ENCODE measurements around the gene HERPUD1. TPM values are rescaled to one million over a fixed set of nuclear protein-coding genes. Genes with fewer than 3 reads are reported as not detected.

HERPUD1 gene
- total and polyA plus RNA-seq, 2 of the 13 experiments (the other 11 are each of a cell fraction or from before 2014, with no cell fraction given), result 96.2 to 323 TPM

DNA sequence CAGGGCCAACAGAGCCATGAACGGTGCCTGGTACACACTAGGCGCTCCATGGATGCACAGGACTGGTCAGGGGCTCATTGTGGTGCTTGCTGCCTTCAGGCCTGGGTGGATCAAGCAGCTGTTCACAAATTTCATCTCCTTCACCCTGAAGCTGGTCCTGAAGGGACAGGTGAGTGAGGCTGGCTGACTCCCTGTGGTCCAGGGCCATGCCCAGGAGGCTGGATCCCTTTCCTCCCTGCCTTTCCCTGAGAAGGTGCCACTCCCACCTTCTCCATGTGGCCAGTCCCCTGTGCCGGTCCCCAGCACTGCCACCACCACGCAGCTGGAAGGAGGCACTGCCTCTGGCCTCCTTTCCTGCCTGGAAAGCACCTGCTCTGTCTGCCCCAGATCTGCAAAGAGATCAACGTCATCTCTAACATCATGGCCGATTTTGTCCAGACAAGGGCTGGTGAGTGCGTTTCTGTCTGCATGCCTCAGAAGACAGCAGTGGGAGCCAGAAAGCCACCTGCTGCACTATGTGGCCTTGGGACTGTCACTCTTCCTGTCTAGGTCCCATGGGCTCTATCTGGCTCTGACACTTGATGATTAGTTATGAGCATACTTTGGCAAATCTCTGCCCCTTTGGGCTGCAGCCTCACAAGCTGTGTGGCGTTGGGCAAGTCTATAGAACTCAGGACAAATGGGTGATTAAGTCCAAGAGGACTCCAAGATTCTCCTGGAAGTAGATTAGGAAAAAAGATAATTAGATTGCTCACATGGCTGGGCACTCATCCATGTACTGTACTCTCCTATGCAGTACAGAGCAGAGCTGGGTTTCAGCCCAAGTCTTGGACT is 39.2 kb downstream of the HERPUD1 start:
- no peak overlapping the region; the same call in 1 of the 2 replicates for H3K4me2 ChIP-seq (ENCODE audit: low read depth, low read length)
- ChIA-PET CTCF (ENCODE audit: low intra/inter-chr PET ratio, low total read pairs) (no interaction called here), POLR2A (interaction anchor here (1.0 to 1.5 kb wide), 2 partner anchors 11 to 40 kb away, joined by 3 read pairs; no protein-coding TSS in a partner anchor)
- TF ChIP-seq, protein P1, sequence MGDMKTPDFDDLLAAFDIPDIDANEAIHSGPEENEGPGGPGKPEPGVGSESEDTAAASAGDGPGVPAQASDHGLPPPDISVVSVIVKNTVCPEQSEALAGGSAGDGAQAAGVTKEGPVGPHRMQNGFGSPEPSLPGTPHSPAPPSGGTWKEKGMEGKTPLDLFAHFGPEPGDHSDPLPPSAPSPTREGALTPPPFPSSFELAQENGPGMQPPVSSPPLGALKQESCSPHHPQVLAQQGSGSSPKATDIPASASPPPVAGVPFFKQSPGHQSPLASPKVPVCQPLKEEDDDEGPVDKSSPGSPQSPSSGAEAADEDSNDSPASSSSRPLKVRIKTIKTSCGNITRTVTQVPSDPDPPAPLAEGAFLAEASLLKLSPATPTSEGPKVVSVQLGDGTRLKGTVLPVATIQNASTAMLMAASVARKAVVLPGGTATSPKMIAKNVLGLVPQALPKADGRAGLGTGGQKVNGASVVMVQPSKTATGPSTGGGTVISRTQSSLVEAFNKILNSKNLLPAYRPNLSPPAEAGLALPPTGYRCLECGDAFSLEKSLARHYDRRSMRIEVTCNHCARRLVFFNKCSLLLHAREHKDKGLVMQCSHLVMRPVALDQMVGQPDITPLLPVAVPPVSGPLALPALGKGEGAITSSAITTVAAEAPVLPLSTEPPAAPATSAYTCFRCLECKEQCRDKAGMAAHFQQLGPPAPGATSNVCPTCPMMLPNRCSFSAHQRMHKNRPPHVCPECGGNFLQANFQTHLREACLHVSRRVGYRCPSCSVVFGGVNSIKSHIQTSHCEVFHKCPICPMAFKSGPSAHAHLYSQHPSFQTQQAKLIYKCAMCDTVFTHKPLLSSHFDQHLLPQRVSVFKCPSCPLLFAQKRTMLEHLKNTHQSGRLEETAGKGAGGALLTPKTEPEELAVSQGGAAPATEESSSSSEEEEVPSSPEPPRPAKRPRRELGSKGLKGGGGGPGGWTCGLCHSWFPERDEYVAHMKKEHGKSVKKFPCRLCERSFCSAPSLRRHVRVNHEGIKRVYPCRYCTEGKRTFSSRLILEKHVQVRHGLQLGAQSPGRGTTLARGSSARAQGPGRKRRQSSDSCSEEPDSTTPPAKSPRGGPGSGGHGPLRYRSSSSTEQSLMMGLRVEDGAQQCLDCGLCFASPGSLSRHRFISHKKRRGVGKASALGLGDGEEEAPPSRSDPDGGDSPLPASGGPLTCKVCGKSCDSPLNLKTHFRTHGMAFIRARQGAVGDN (CRISPR knock-in tag; IDR thresholded peaks at IDR 0.05), result peak; percentile 33; the same call in 1 of the 2 replicates
- TF ChIP-seq ZNF446 (CRISPR knock-in tag; IDR thresholded peaks at IDR 0.05) (0 out of 2 replicates have a peak, but pooled peaks have one; percentile 21), ZNF329 (CRISPR knock-in tag; IDR thresholded peaks at IDR 0.05; ENCODE audit: low read depth) (peak; percentile 97), ZNF724P (CRISPR knock-in tag; IDR thresholded peaks at IDR 0.05; ENCODE audit: borderline replicate concordance) (0 out of 2 replicates have a peak, but pooled peaks have one; percentile 39), NRL (CRISPR knock-in tag; IDR thresholded peaks at IDR 0.05; ENCODE audit: borderline replicate concordance) (peak; percentile 31; the same call in 1 of the 2 replicates), KLF16 (CRISPR knock-in tag; IDR thresholded peaks at IDR 0.05) (no peak), MAZ (IDR thresholded peaks at IDR 0.05; ENCODE audit: borderline replicate concordance, low read depth, low read length) (no peak), MAZ (CRISPR knock-in tag; IDR thresholded peaks at IDR 0.05; ENCODE audit: low read depth) (0 out of 2 replicates have a peak, but pooled peaks have one; percentile 25), ZKSCAN1 (IDR thresholded peaks at IDR 0.05; ENCODE audit: low read length) (no peak), ZNF501 (CRISPR knock-in tag; IDR thresholded peaks at IDR 0.05) (0 out of 2 replicates have a peak, but pooled peaks have one; percentile 30), NFE2L1 (CRISPR knock-in tag; IDR thresholded peaks at IDR 0.05; ENCODE audit: borderline replicate concordance) (0 out of 2 replicates have a peak, but pooled peaks have one; percentile 33), ZNF709 (CRISPR knock-in tag; IDR thresholded peaks at IDR 0.05) (no peak)
- TF ChIP-seq, protein P2, sequence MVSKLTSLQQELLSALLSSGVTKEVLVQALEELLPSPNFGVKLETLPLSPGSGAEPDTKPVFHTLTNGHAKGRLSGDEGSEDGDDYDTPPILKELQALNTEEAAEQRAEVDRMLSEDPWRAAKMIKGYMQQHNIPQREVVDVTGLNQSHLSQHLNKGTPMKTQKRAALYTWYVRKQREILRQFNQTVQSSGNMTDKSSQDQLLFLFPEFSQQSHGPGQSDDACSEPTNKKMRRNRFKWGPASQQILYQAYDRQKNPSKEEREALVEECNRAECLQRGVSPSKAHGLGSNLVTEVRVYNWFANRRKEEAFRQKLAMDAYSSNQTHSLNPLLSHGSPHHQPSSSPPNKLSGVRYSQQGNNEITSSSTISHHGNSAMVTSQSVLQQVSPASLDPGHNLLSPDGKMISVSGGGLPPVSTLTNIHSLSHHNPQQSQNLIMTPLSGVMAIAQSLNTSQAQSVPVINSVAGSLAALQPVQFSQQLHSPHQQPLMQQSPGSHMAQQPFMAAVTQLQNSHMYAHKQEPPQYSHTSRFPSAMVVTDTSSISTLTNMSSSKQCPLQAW (CRISPR knock-in tag; IDR thresholded peaks at IDR 0.05), result 0 out of 2 replicates have a peak, but pooled peaks have one; percentile 18
- TF ChIP-seq, protein P3, sequence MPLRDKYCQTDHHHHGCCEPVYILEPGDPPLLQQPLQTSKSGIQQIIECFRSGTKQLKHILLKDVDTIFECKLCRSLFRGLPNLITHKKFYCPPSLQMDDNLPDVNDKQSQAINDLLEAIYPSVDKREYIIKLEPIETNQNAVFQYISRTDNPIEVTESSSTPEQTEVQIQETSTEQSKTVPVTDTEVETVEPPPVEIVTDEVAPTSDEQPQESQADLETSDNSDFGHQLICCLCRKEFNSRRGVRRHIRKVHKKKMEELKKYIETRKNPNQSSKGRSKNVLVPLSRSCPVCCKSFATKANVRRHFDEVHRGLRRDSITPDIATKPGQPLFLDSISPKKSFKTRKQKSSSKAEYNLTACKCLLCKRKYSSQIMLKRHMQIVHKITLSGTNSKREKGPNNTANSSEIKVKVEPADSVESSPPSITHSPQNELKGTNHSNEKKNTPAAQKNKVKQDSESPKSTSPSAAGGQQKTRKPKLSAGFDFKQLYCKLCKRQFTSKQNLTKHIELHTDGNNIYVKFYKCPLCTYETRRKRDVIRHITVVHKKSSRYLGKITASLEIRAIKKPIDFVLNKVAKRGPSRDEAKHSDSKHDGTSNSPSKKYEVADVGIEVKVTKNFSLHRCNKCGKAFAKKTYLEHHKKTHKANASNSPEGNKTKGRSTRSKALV (CRISPR knock-in tag; IDR thresholded peaks at IDR 0.05), result no peak
- WGBS (ENCODE audit: low lambda C conversion rate), result 41% methylated on average over 8 of the region's 8 CpGs
- ATAC-seq, result no peak
- no peaks in the 10 kb centered on the region for H4K20me1 ChIP-seq (ENCODE audit: insufficient read depth, low read length)
- H3K9ac ChIP-seq (ENCODE audit: insufficient read depth, low read depth, low read length), result no peak overlapping the region
- H3K27ac ChIP-seq (ENCODE audit: extremely low read length, insufficient read depth, low read length), result no peak overlapping the region
- H2AFZ ChIP-seq (ENCODE audit: low read length), result no peak overlapping the region
- no peaks in the 10 kb centered on the region for H3K36me3 ChIP-seq (replicated peaks in 1 of 2; ENCODE audit: control insufficient read depth in 1 of 2, insufficient read depth in 2 of 2, low read length in 2 of 2)
- FAIRE-seq, result no peak
- H3K9me3 ChIP-seq (ENCODE audit: low read length), result no peaks in the 10 kb centered on the region
- peaks cover 0 to 15% of the 10 kb centered on the region in 2 experiments; a peak in 1 of 5 replicates for H3K27me3 ChIP-seq (ENCODE audit: control insufficient read depth in 1 of 2, insufficient read depth in 2 of 2, low read length in 2 of 2)
- BruUV-seq (replicated peaks), result no TSS peak
- no peak for DNase-seq (ENCODE audit: low spot score)
- in situ Hi-C loops (cut with HindIII; ENCODE audit: extremely low pct_ligation_motif_present, low pct_unique_long_range_greater_than_20kb), result no loop called here
- peaks cover 58% of the 10 kb centered on the region for H3K4me1 ChIP-seq (ENCODE audit: insufficient read depth, low read length)
- H3K79me2 ChIP-seq (ENCODE audit: insufficient read depth, low read length), result no peaks in the 10 kb centered on the region
- intact Hi-C loops (cut with micrococcal nuclease; ENCODE audit: unreplicated experiment), result no loop called here
- H3K4me3 ChIP-seq (replicated peaks in 1 of 3; ENCODE audit: insufficient read depth in 1 of 3, low read depth in 2 of 3, low read length in 3 of 3), result no peak overlapping the region
